ENCODE results near the gene SLC7A4. TPM values are rescaled to one million over a fixed set of nuclear protein-coding genes. Genes with fewer than 3 reads are reported as not detected.

SLC7A4 gene
- polyA plus RNA-seq, 1 donor from 2014 or later: not detected

- H3K36me3 ChIP-seq (ENCODE audit: insufficient read depth, low read length): no peaks in the 10 kb centered on the region
- H3K27me3 ChIP-seq (ENCODE audit: insufficient read depth, low read depth, low read length): no peaks in the 10 kb centered on the region
- H3K9me2 ChIP-seq (ENCODE audit: insufficient read depth, low read length): no peaks in the 10 kb centered on the region
- no peak overlapping the region for H3K27ac ChIP-seq (ENCODE audit: low read length)
- H3K79me2 ChIP-seq (replicated peaks; ENCODE audit: insufficient read depth, low read length): no peaks in the 10 kb centered on the region
- no peaks in the 10 kb centered on the region for H4K20me1 ChIP-seq (ENCODE audit: insufficient read depth)
- no peak overlapping the region for H3K4me3 ChIP-seq (ENCODE audit: low read length)
- no peaks in the 10 kb centered on the region for H3F3A ChIP-seq (ENCODE audit: insufficient read depth, low read length, poor library complexity, severe bottlenecking)
- no peak overlapping the region for H3K4me2 ChIP-seq (ENCODE audit: low read length)
- no peaks in the 10 kb centered on the region for H3K9me3 ChIP-seq (ENCODE audit: low read length)
- no peak overlapping the region for H3K9ac ChIP-seq (ENCODE audit: low read length)
- TF ChIP-seq EZH2 (IDR thresholded peaks at IDR 0.05; ENCODE audit: borderline replicate concordance, insufficient read depth, low read length, poor library complexity, severe bottlenecking): no peak
- no peak for TF ChIP-seq EP300 (conservative IDR thresholded peaks at IDR 0.05; ENCODE audit: poor library complexity, severe bottlenecking)
- no peak for TF ChIP-seq CTCF (IDR thresholded peaks at IDR 0.05; ENCODE audit: poor library complexity, severe bottlenecking)
- no peak for TF ChIP-seq REST (IDR thresholded peaks at IDR 0.05; ENCODE audit: borderline replicate concordance)
- no peak for TF ChIP-seq POLR2AphosphoS5 (IDR thresholded peaks at IDR 0.05)
- TF ChIP-seq SMC3 (conservative IDR thresholded peaks at IDR 0.05; ENCODE audit: poor library complexity): no peak
- no peak for TF ChIP-seq TAF1 (IDR thresholded peaks at IDR 0.05; ENCODE audit: low read depth)
- TF ChIP-seq MXI1 (conservative IDR thresholded peaks at IDR 0.05; ENCODE audit: poor library complexity, severe bottlenecking): no peak
- no peak for TF ChIP-seq RAD21 (conservative IDR thresholded peaks at IDR 0.05)
- no peak overlapping the region for H2AFZ ChIP-seq (ENCODE audit: low read depth, low read length)
These were observed 40.3 kb downstream of the SLC7A4 start for GRCh38 chr22:20992056-20992442.

- TF ChIP-seq TAF1 (IDR thresholded peaks at IDR 0.05; ENCODE audit: low read depth) (no peak), CTCF (IDR thresholded peaks at IDR 0.05; ENCODE audit: poor library complexity, severe bottlenecking) (no peak), RAD21 (conservative IDR thresholded peaks at IDR 0.05) (no peak), MXI1 (conservative IDR thresholded peaks at IDR 0.05; ENCODE audit: poor library complexity, severe bottlenecking) (no peak), EZH2 (IDR thresholded peaks at IDR 0.05; ENCODE audit: borderline replicate concordance, insufficient read depth, low read length, poor library complexity, severe bottlenecking) (no peak)
- Histone ChIP-seq H2AFZ (ENCODE audit: low read depth, low read length) (no peak overlapping the region), H3K27ac (ENCODE audit: low read length) (no peak overlapping the region), H3K79me2 (replicated peaks; ENCODE audit: insufficient read depth, low read length) (no peaks in the 10 kb centered on the region), H3K4me3 (ENCODE audit: low read length) (no peak overlapping the region), H3K9ac (ENCODE audit: low read length) (no peak overlapping the region), H3K9me3 (ENCODE audit: low read length) (no peaks in the 10 kb centered on the region), H3K4me2 (ENCODE audit: low read length) (no peak overlapping the region), H4K20me1 (ENCODE audit: insufficient read depth) (no peaks in the 10 kb centered on the region), H3K9me2 (ENCODE audit: insufficient read depth, low read length) (no peaks in the 10 kb centered on the region), H3K36me3 (ENCODE audit: insufficient read depth, low read length) (no peaks in the 10 kb centered on the region), H3F3A (ENCODE audit: insufficient read depth, low read length, poor library complexity, severe bottlenecking) (no peaks in the 10 kb centered on the region), H3K27me3 (ENCODE audit: insufficient read depth, low read depth, low read length) (no peaks in the 10 kb centered on the region)
These were observed 40.9 kb downstream of the SLC7A4 start for GRCh38 chr22:20991252-20992055.
